ENCODE data around the gene SFXN3. TPM values are rescaled to one million over a fixed set of nuclear protein-coding genes. Genes with fewer than 3 reads are reported as not detected.
A peak's percentile ranks its signal among the peaks of the same experiment; 100 is the strongest.

The SFXN3 gene
- total and polyA plus RNA-seq, 8 donors, result 20.8 to 79.0 (median 24.1) TPM

DNA sequence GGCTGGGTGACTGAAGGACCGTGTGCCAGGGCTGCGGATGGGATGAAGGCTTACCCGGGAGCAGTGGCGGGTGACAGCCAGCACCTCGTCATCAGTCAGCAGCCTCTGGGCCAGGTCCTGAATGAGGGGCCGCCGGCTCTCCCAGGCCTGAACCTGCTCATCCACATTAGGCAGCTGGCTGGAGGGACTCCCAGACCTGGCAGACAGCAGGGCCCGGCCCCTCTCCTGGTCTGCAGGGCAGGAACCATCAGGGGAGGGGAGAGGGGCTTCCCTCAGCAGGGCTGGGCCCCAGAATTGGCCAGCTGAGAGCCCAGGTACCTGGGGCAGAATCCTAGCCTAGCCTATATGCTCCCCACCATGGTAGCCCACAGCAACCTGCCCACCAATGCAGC is 15.5 kb upstream of the SFXN3 start:
- ATAC-seq, result no peak

DNA sequence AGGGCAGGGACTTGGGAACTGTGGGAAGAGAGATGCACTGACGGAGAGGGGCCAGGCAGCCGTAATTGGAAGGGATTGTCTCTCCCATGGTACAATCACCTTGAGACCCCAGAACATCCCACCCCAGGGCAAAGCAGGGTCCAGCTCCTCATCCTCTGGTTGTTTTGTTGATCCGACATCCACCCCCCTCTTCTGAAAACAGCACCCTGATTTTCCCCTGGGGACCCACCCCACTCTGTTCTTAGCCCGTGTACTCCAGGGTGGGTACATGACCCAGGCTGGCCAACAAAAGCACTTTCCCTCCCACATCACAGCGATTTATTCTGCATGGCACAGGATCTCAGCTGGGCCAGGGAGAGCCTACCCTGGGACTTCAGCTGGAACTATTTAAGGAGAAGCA is 14.2 kb upstream of the SFXN3 start:
- no peaks in the 10 kb centered on the region for H3K36me3 ChIP-seq
- H3K27ac ChIP-seq, result no peak overlapping the region
- DNase-seq (peak in 1 of 4 donors; percentile 15), ATAC-seq (no peak)
- H3K4me3 ChIP-seq, result no peak overlapping the region
- H3K9me3 ChIP-seq, result no peaks in the 10 kb centered on the region
- TF ChIP-seq, protein P1, sequence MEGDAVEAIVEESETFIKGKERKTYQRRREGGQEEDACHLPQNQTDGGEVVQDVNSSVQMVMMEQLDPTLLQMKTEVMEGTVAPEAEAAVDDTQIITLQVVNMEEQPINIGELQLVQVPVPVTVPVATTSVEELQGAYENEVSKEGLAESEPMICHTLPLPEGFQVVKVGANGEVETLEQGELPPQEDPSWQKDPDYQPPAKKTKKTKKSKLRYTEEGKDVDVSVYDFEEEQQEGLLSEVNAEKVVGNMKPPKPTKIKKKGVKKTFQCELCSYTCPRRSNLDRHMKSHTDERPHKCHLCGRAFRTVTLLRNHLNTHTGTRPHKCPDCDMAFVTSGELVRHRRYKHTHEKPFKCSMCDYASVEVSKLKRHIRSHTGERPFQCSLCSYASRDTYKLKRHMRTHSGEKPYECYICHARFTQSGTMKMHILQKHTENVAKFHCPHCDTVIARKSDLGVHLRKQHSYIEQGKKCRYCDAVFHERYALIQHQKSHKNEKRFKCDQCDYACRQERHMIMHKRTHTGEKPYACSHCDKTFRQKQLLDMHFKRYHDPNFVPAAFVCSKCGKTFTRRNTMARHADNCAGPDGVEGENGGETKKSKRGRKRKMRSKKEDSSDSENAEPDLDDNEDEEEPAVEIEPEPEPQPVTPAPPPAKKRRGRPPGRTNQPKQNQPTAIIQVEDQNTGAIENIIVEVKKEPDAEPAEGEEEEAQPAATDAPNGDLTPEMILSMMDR (IDR thresholded peaks at IDR 0.05), result no peak
- intact Hi-C loops (cut with DNase I), result no loop called here
- peaks cover 4 to 39% of the 10 kb centered on the region in 2 donors for H3K4me1 ChIP-seq
- peaks cover 0 to 33% of the 10 kb centered on the region in 2 donors for H3K27me3 ChIP-seq

More for the DNA sequence above, 15.5 kb upstream of the SFXN3 start:
- intact Hi-C loops (cut with DNase I), result no loop called here
- Histone ChIP-seq H3K9me3 (no peaks in the 10 kb centered on the region), H3K27ac (no peak overlapping the region), H3K36me3 (no peaks in the 10 kb centered on the region), H3K4me3 (no peak overlapping the region), H3K4me1 (peaks cover 4 to 39% of the 10 kb centered on the region in 2 donors), H3K27me3 (peaks cover 0 to 33% of the 10 kb centered on the region in 2 donors)
- TF ChIP-seq, protein P1 (IDR thresholded peaks at IDR 0.05), result no peak
- peak in 1 of 4 donors; percentile 73 for DNase-seq

DNA sequence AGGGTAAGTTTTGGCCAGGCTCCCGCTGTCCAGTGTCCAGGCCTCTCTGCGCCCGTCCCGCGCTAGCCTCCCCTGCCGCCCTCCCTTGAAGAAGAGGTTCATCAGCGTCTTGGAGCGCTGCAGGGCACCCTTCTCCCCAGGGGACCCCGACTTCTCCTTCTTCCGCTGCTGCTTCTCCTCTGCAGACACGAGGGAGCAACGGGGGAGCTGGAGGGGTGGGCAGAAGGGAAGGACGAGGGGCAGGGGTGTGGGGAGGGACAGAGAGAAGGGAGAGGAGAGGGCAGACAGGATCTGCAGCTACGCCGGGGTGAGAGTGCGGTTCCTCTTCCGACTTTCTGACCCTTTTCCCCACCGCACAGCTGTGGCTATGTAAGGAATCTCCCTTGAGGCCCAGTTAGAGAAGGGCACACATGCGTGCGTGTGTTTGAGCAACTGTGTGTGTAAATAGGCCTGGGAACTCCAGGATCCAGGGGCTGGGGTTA is 12.9 kb upstream of the SFXN3 start:
- no peak for ATAC-seq
- no peaks in the 10 kb centered on the region for H3K9me3 ChIP-seq
- TF ChIP-seq, protein P1 (IDR thresholded peaks at IDR 0.05), result no peak
- peaks cover under 1 to 25% of the 10 kb centered on the region in 2 donors for H3K4me1 ChIP-seq
- H3K36me3 ChIP-seq, result no peaks in the 10 kb centered on the region
- peaks cover 0 to 33% of the 10 kb centered on the region in 2 donors for H3K27me3 ChIP-seq
- no peak overlapping the region for H3K4me3 ChIP-seq
- DNase-seq, result peak in 1 of 4 donors; percentile 57
- H3K27ac ChIP-seq, result no peak overlapping the region
- intact Hi-C loops (cut with DNase I), result no loop called here

DNA sequence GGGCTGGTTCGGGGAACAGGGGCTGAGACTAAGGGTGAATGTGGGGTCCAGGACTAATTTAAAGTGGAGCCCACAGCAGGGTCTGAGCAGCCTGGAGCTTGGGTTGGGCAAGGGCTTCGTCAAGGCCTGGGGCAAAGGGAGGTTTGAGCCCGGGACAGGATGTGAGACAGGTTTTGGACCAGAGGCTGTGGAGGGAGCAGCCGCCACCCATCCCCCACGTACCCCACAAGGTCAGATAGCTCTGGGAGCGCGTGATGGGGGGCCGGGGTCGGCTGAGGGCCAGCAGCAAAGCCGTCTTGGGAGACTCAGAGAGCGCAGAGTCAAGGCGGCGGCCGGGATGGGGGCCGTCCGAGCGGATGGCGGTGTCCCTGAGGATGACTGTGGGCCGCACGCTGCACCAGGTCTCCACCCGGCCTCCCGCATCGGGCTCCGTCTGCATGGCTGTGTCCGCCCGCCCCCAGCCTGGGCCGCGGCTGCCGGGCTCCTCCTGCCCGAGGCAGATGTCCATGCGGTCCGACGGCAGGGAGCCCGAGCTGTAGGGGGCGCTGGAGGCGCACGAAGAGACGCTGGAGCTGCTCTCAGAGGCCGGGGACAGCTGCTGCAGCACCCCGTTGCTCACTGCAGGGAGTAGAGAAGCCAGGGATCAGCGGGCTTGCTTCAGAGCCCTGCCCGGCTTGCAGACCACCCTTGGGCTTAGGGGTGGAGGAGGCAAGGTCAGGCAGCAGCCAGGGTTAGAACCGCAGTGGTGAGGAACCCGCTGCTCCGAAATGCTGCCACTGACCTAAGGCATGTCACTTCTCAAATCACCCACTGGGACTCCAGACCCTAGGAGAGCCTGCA is 12.2 kb upstream of the SFXN3 start:
- Histone ChIP-seq H3K9me3 (no peaks in the 10 kb centered on the region), H3K4me3 (no peak overlapping the region), H3K27me3 (peaks cover 0 to 33% of the 10 kb centered on the region in 2 donors), H3K27ac (no peak overlapping the region), H3K36me3 (no peaks in the 10 kb centered on the region), H3K4me1 (peaks cover 0 to 19% of the 10 kb centered on the region in 2 donors)
- intact Hi-C loops (cut with DNase I), result no loop called here
- TF ChIP-seq, protein P1 (IDR thresholded peaks at IDR 0.05), result peak; percentile 45 to 74
- ATAC-seq (peak; percentile 88), DNase-seq (peak in 3 of 4 donors; percentile 64 to 93 (median 82))

DNA sequence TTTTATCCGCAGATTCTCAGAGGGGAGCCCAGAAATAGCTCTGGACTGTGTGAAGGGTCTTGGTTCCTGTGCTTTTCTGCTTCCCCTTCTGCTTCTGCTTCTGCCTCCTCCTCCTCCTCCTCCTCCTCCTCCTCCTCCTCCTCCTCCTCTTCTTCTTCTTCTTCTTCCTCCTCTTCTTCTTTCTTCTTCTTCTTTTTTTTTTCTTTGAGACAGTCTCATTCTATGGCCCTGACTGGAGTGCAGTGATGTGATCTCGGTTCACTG is 11.7 kb upstream of the SFXN3 start:
- TF ChIP-seq, protein P1 (IDR thresholded peaks at IDR 0.05), result no peak
- Histone ChIP-seq H3K27ac (no peak overlapping the region), H3K36me3 (no peaks in the 10 kb centered on the region), H3K27me3 (peaks cover 0 to 33% of the 10 kb centered on the region in 2 donors), H3K4me1 (peaks cover 0 to 13% of the 10 kb centered on the region in 2 donors), H3K9me3 (no peaks in the 10 kb centered on the region), H3K4me3 (no peak overlapping the region)
- ATAC-seq, result no peak
- no peak for DNase-seq
- intact Hi-C loops (cut with DNase I), result no loop called here

All from left lung (tissue), 10 donors.